ENCODE data around the gene FASTK.

The FASTK gene

GRCh38 chr7:151082141-151083070, 1.8 kb upstream of the FASTK start:
- DNase-seq = no peak

- no peak for DNase-seq
Measured at GRCh38 chr7:151081170-151082101, 827 bp upstream of the FASTK start.

GRCh38 chr7:151080067-151080521, 515 bp downstream of the FASTK start:
- DNase-seq = no peak

- no peak for DNase-seq
Measured at GRCh38 chr7:151079199-151079910, 1.3 kb downstream of the FASTK start.

- DNase-seq = no peak
Measured at GRCh38 chr7:151078233-151079040, 2.2 kb downstream of the FASTK start.

GRCh38 chr7:151077705-151078232, 2.8 kb downstream of the FASTK start:
- DNase-seq = no peak

GRCh38 chr7:151076863-151077704, 3.5 kb downstream of the FASTK start:
- DNase-seq = no peak

- no peak for DNase-seq
Measured at GRCh38 chr7:151075978-151076426, 4.6 kb downstream of the FASTK start.

GRCh38 chr7:151075662-151075971, 5.0 kb downstream of the FASTK start:
- DNase-seq = no peak

- no peak for DNase-seq
Measured at GRCh38 chr7:151074817-151075661, 5.6 kb downstream of the FASTK start.

GRCh38 chr7:151073990-151074389, 6.6 kb downstream of the FASTK start:
- no peak for DNase-seq

- DNase-seq = no peak
Measured at GRCh38 chr7:151071032-151071866, 9.4 kb downstream of the FASTK start.

GRCh38 chr7:151070574-151070960, 10.0 kb downstream of the FASTK start:
- no peak for DNase-seq

GRCh38 chr7:151069841-151070573, 10.6 kb downstream of the FASTK start:
- DNase-seq = no peak

- no peak for DNase-seq
Measured at GRCh38 chr7:151068069-151068773, 12.4 kb downstream of the FASTK start.

GRCh38 chr7:151066273-151066974, 14.2 kb downstream of the FASTK start:
- no peak for DNase-seq

- DNase-seq = no peak
Measured at GRCh38 chr7:151065516-151065915, 15.1 kb downstream of the FASTK start.

All from NCI-H510A treated with DMSO at 0.1 percent for 48 hours (cell line).